ENCODE data around the gene SNAP91. TPM values are rescaled to one million over a fixed set of nuclear protein-coding genes. Genes with fewer than 3 reads are reported as not detected.

SNAP91 gene
- under 0.01 TPM in 1 of 2 replicates, not detected in the other for total RNA-seq

GRCh38 chr6:83708970-83709747 lies at the start of gene SNAP91:
Gene SNAP91, minus strand, starts transcription at chr6:83709101. Its CDS starts 1,174 bp downstream, at chr6:83707927.

GRCh38 chr6:83511901-83512681 lies 196.8 kb downstream of the SNAP91 start, which contains the start of gene PRSS35:
Gene PRSS35, plus strand, starts transcription at chr6:83512534. Its CDS starts 10,908 bp downstream, at chr6:83523442.

Other genes with a start within 250 kb of the SNAP91 start
- gene PRSS35, start 196.6 kb downstream of the SNAP91 start, total RNA-seq: 0.11 and 0.39 TPM in 2 replicates
- gene RIPPLY2, start 144.3 kb upstream of the SNAP91 start, total RNA-seq: not detected in 2 replicates
- gene CYB5R4, start 150.6 kb upstream of the SNAP91 start, total RNA-seq: 2.7 and 7.3 TPM in 2 replicates

All from placental epithelial cell (primary cell).